GM19397 (cell line): ENCODE results near the gene RNF223.
"Not testable (repeated sequence)": the region's sequence is repeated elsewhere in the genome, so short reads cannot be mapped to it uniquely, and the experiment has no call there.

ENCODE experiments used
- ATAC-seq: cut with Tn5 transposase; IDR thresholded peaks from one replicate; pipeline ENCODE4 v1.9.1; 2021; ENCODE audit warnings: mild to moderate bottlenecking, moderate library complexity; ENCODE audit not compliant: unreplicated experiment

Gene RNF223

GRCh38 chr1:1061682-1062345 lies 12.3 kb downstream of the RNF223 start:
- no peak for ATAC-seq

GRCh38 chr1:1060281-1061000 lies 13.7 kb downstream of the RNF223 start:
- ATAC-seq, result no peak

GRCh38 chr1:1059494-1060280 lies 14.4 kb downstream of the RNF223 start:
- peak; percentile 59 for ATAC-seq

- ATAC-seq, result peak; percentile 32
Measured at GRCh38 chr1:1058921-1059493, 15.1 kb downstream of the RNF223 start.

- no peak for ATAC-seq
Measured at GRCh38 chr1:1058088-1058905, 15.8 kb downstream of the RNF223 start.

- ATAC-seq, result not testable (repeated sequence)
Measured at GRCh38 chr1:1057769-1058087, 16.4 kb downstream of the RNF223 start.

GRCh38 chr1:1055841-1056736 lies 18.0 kb downstream of the RNF223 start:
- ATAC-seq, result no peak

GRCh38 chr1:1054971-1055370 lies 19.1 kb downstream of the RNF223 start:
- ATAC-seq, result no peak

- ATAC-seq, result no peak
Measured at GRCh38 chr1:1054099-1054700, 19.9 kb downstream of the RNF223 start.

- ATAC-seq, result no peak
Measured at GRCh38 chr1:1053682-1054081, 20.4 kb downstream of the RNF223 start.

- ATAC-seq, result no peak
Measured at GRCh38 chr1:1053022-1053421, 21.1 kb downstream of the RNF223 start.

GRCh38 chr1:1052003-1052840 lies 21.9 kb downstream of the RNF223 start:
- no peak for ATAC-seq

- no peak for ATAC-seq
Measured at GRCh38 chr1:1051127-1051810, 22.8 kb downstream of the RNF223 start.

- ATAC-seq, result no peak
Measured at GRCh38 chr1:1050577-1051052, 23.5 kb downstream of the RNF223 start.

- no peak for ATAC-seq
Measured at GRCh38 chr1:1049318-1050165, 24.6 kb downstream of the RNF223 start.

GRCh38 chr1:1048765-1049164 lies 25.3 kb downstream of the RNF223 start:
- ATAC-seq, result no peak

- no peak for ATAC-seq
Measured at GRCh38 chr1:1047963-1048362, 26.1 kb downstream of the RNF223 start.
